HG03066 (cell line): Measurements from ENCODE around the gene GIPC3.

ENCODE experiments used
- ATAC-seq: cut with Tn5 transposase; IDR thresholded peaks from one replicate; pipeline ENCODE4 v1.9.1; 2021; ENCODE audit warnings: low read depth; ENCODE audit not compliant: unreplicated experiment

Gene GIPC3

GRCh38 chr19:3632739-3633558 is 47.7 kb downstream of the GIPC3 start:
- ATAC-seq: no peak

- no peak for ATAC-seq
These were observed 48.3 kb downstream of the GIPC3 start for GRCh38 chr19:3633559-3633988.

GRCh38 chr19:3634496-3635045 is 49.3 kb downstream of the GIPC3 start:
- no peak for ATAC-seq

- no peak for ATAC-seq
These were observed 51.2 kb downstream of the GIPC3 start for GRCh38 chr19:3636506-3636905.

GRCh38 chr19:3636962-3637361 is 51.7 kb downstream of the GIPC3 start:
- no peak for ATAC-seq

GRCh38 chr19:3637621-3638020 is 52.3 kb downstream of the GIPC3 start:
- ATAC-seq: no peak

GRCh38 chr19:3638208-3639193 is 53.2 kb downstream of the GIPC3 start:
- no peak for ATAC-seq

GRCh38 chr19:3639479-3639878 is 54.2 kb downstream of the GIPC3 start:
- ATAC-seq: no peak

- no peak for ATAC-seq
These were observed 56.4 kb downstream of the GIPC3 start for GRCh38 chr19:3641515-3642269.

GRCh38 chr19:3642296-3642695 is 57.0 kb downstream of the GIPC3 start:
- ATAC-seq: no peak
